ENCODE data around the gene C2CD4D.

DNA sequence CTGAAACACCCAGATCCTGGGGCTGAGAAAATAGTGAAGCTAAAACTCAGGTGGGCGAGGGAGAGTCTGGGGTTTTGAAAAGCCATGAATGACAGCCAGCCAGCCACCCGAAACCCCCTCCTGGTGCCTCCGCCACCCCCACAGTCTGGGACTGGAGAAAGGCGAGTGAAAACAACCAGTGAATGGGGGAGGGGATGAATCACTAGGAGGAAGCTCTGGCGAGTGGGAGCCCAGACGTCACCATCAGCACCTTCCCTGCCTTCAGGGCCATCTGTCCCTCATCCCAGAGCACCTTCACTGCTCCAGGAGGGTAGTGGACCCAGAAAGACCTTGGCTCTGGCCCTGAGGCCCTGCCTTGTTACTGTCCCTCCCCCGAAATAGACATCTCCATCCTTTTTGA, 17.2 kb downstream of the C2CD4D start:
- TF ChIP-seq, protein P1, sequence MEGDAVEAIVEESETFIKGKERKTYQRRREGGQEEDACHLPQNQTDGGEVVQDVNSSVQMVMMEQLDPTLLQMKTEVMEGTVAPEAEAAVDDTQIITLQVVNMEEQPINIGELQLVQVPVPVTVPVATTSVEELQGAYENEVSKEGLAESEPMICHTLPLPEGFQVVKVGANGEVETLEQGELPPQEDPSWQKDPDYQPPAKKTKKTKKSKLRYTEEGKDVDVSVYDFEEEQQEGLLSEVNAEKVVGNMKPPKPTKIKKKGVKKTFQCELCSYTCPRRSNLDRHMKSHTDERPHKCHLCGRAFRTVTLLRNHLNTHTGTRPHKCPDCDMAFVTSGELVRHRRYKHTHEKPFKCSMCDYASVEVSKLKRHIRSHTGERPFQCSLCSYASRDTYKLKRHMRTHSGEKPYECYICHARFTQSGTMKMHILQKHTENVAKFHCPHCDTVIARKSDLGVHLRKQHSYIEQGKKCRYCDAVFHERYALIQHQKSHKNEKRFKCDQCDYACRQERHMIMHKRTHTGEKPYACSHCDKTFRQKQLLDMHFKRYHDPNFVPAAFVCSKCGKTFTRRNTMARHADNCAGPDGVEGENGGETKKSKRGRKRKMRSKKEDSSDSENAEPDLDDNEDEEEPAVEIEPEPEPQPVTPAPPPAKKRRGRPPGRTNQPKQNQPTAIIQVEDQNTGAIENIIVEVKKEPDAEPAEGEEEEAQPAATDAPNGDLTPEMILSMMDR (conservative IDR thresholded peaks at IDR 0.05; ENCODE audit: low read depth, low read length): no peak
- TF ChIP-seq EZH2 (IDR thresholded peaks at IDR 0.05; ENCODE audit: low read length, unreplicated experiment): no peak
